Stimulated activated CD8-positive, alpha-beta memory T cell treated with anti-CD3 and anti-CD28 coated beads, Interleukin-15, amount 100 ng/mL, for 48 hours (primary cell): Measurements from ENCODE around the gene WDR87.
"Not testable (repeated sequence)": the region's sequence is repeated elsewhere in the genome, so short reads cannot be mapped to it uniquely, and the experiment has no call there.

Source experiments
- DNase-seq, 2 donors: peaks; one replicate each; pipeline ENCODE4 v3.0.0-alpha.2; 2020; ENCODE audit warnings: low read depth in 2 of 2

Gene WDR87

DNA sequence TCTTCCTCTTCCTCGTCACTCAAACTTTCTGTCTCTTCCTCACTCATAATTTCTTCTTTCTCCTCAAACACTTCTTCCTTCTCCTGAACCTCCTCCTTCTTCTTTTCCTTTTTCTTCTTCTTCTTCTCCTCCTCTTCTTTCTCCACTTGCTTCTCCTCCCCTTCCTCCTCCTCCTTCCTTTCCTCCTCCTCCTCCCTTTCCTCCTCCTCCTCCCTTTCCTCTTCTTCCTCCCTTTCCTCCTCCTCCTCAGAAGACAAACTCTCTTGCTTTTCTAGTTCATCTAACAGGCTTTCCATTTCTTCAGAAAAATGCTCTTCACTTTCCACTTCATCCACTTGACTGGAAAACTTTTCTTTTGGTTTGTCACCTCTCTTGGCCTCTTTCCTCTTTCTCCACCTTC is 19.8 kb downstream of the WDR87 start:
- DNase-seq: no peak

GRCh38 chr19:37885392-37885791 is 21.0 kb downstream of the WDR87 start:
- DNase-seq: no peak

DNA sequence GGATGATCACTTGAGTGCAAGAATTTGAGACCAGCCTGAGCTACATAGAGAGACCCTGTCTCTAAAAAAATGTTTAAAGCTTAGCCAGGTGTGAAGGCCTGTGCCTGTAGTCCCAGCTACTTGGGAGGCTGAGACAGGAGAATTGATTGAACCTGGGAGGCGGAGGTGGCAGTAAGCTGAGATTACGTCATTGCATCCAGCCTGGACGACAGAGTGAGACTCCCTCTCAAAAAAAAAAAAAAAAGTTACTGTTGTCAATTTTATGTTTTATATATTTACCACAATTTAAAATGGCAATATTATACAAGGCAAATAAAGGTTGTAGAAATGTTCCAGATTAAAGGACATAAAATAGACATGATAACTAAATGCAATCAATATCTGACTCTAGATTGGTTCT is 29.2 kb downstream of the WDR87 start:
- DNase-seq: no peak

DNA sequence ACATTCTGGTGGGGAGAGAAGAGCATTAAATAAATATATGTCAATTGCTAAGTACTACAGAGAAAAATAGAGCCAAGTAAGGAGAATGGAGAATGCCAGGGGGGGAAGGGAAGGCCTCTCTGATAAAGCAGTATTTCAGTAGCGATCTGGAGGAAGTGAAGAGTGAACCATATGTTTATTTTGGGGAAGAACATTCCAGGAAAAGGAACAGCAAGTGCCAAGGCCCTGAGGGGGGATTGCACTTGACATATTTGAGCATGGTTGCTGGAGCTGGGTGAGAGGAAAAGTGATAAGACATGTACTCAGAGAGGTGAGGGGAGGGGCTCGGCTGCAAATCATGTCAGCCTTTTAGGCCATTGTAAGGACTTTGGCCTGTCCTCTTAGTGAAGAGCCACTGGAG is 30.4 kb downstream of the WDR87 start:
- DNase-seq: no peak

- DNase-seq: no peak
These were observed 31.6 kb downstream of the WDR87 start for GRCh38 chr19:37874784-37875183.

DNA sequence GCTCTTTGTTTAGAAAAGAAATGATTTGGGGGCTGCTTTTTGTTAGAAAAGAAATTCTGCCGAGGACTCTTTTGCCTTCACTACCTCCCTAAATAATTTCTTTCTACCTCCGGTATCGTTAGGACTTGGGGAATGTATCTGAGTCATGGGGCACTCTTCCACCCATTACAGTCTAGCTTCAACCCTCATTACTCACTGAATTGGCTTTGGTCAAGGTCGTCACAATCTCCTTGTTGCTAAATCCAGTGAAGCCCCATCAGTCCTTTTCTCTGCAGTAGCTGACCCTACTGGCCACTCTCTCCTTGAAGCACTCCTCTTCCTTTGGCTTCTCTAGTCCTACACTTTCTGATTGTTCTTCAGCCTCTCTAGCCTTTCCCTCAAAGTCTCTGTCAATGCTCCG is 34.0 kb downstream of the WDR87 start:
- DNase-seq: no peak

GRCh38 chr19:37869766-37870340 is 36.5 kb downstream of the WDR87 start:
- DNase-seq: no peak

DNA sequence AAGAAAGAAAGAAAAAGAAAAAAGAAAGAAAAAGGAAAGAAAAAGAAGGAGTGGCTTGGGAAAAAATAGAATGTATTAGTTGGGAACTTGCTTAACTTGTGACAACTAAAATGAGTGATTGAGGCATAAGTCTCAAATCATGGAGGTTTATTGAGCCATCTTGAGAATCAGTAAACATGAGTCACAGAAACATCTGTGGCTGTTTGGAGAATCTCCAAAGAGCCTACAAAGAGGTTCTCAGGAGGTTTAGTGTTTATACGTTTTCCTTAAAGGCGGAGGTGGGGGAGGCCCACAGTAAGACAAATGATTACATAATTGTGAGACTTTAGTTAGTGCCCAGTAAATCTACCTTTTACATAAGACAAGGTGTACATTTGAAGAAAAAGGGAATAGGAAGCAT is 38.6 kb downstream of the WDR87 start:
- no peak for DNase-seq

DNA sequence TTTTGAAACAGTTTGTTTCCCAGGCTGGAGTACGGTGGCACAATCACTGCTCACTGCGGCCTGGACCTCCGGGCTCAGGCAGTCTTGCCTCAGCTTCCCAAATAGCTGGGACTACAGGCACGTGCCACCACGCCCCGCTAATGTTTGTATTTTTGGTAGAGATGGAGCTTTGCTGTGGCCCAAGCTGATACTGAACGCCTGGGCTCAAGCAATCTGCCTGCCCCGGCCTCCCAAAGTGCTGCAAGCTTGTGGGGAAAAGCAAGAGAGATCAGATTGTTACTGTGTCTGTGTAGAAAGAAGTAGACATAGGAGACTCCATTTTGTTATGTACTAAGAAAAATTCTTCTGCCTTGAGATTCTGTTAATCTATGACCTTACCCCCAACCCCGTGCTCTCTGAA is 40.5 kb downstream of the WDR87 start:
- not testable (repeated sequence) for DNase-seq

GRCh38 chr19:37864501-37864900 is 41.9 kb downstream of the WDR87 start:
- no peak for DNase-seq

GRCh38 chr19:37855098-37855497 is 51.3 kb downstream of the WDR87 start:
- DNase-seq: peak in 1 of 2 donors; percentile 11

- DNase-seq: no peak
These were observed 60.5 kb downstream of the WDR87 start for GRCh38 chr19:37845932-37846331.
